H9 (cell line): ENCODE measurements around the gene CFAP410. TPM values are rescaled to one million over a fixed set of nuclear protein-coding genes. Genes with fewer than 3 reads are reported as not detected.

Source experiments
- DNase-seq: peaks from one replicate; pipeline ENCODE4 v3.0.0-alpha.2; 2017
- H2AFZ ChIP-seq: one replicate; pipeline ENCODE4 v1.6.1; 2013; ENCODE audit warnings: mild to moderate bottlenecking, low read length, control low read depth, moderate library complexity
- H2AK5ac ChIP-seq: 2 replicates; pipeline ENCODE4 v1.6.1; 2013; ENCODE audit warnings: low read length, control low read depth, mixed read lengths; ENCODE audit not compliant: insufficient read length
- H2BK120ac ChIP-seq: one replicate; pipeline ENCODE4 v1.6.1; 2013; ENCODE audit warnings: low read depth, mild to moderate bottlenecking, low read length, control low read depth, inconsistent platforms; ENCODE audit not compliant: poor library complexity, severe bottlenecking
- H2BK12ac ChIP-seq: 2 replicates; pipeline ENCODE4 v1.6.1; 2013; ENCODE audit warnings: low read length, control low read depth, mixed read lengths, low read depth; ENCODE audit not compliant: insufficient read length
- H2BK15ac ChIP-seq: 2 replicates; pipeline ENCODE4 v1.6.1; 2013; ENCODE audit warnings: low read depth, low read length, control low read depth
- H2BK20ac ChIP-seq: one replicate; pipeline ENCODE4 v1.6.1; 2013; ENCODE audit warnings: low read depth, mild to moderate bottlenecking, low read length, control low read depth, inconsistent platforms; ENCODE audit not compliant: poor library complexity, severe bottlenecking
- H2BK5ac ChIP-seq: 2 replicates; pipeline ENCODE4 v1.6.1; 2013; ENCODE audit warnings: low read length, control low read depth, mixed read lengths; ENCODE audit not compliant: insufficient read length
- H3K14ac ChIP-seq: 2 replicates; pipeline ENCODE4 v1.6.1; 2013; ENCODE audit warnings: low read length, control low read depth; ENCODE audit not compliant: insufficient read depth
- H3K18ac ChIP-seq: 2 replicates; pipeline ENCODE4 v1.6.1; 2013; ENCODE audit warnings: low read depth, mild to moderate bottlenecking, mixed read lengths, low read length, control low read depth; ENCODE audit not compliant: insufficient read length
- H3K23ac ChIP-seq: 2 replicates; pipeline ENCODE4 v1.6.1; 2013; ENCODE audit warnings: low read length, control low read depth, mixed read lengths, low read depth; ENCODE audit not compliant: insufficient read length
- H3K23me2 ChIP-seq: 2 replicates; pipeline ENCODE4 v1.6.1; 2013; ENCODE audit warnings: low read depth, mild to moderate bottlenecking, mixed read lengths, low read length, control low read depth; ENCODE audit not compliant: insufficient read length, poor library complexity, severe bottlenecking
- H3K27ac ChIP-seq: 2 replicates; pipeline ENCODE4 v1.5.1; 2013; ENCODE audit warnings: low read length, control low read depth, mixed read lengths, low read depth; ENCODE audit not compliant: insufficient read length
- H3K27me3 ChIP-seq: 2 replicates; pipeline ENCODE4 v1.6.1; 2013; ENCODE audit warnings: low read length, control low read depth, inconsistent platforms; ENCODE audit not compliant: insufficient read depth
- H3K4ac ChIP-seq: 2 replicates; pipeline ENCODE4 v1.6.1; 2013; ENCODE audit warnings: low read depth, mild to moderate bottlenecking, control low read depth, inconsistent platforms, low read length, moderate library complexity
- H3K4me1 ChIP-seq: 2 replicates; pipeline ENCODE4 v1.6.1; 2013; ENCODE audit warnings: low read length, control low read depth, inconsistent platforms; ENCODE audit not compliant: insufficient read depth
- H3K4me2 ChIP-seq: 2 replicates; pipeline ENCODE4 v1.6.1; 2013; ENCODE audit warnings: low read length, control low read depth, mixed read lengths; ENCODE audit not compliant: insufficient read length, insufficient read depth
- H3K56ac ChIP-seq: 2 replicates; pipeline ENCODE4 v1.6.1; 2013; ENCODE audit warnings: low read depth, mild to moderate bottlenecking, mixed read lengths, low read length, control low read depth; ENCODE audit not compliant: insufficient read length
- H3K79me1 ChIP-seq: 2 replicates; pipeline ENCODE4 v1.6.1; 2013; ENCODE audit warnings: low read depth, mild to moderate bottlenecking, moderate library complexity, low read length, control low read depth, inconsistent platforms; ENCODE audit not compliant: insufficient read depth, poor library complexity, severe bottlenecking
- H3K79me2 ChIP-seq: 2 replicates; pipeline ENCODE4 v1.6.1; 2013; ENCODE audit warnings: low read length, control low read depth, inconsistent platforms; ENCODE audit not compliant: insufficient read depth
- H3K9ac ChIP-seq: 2 replicates; pipeline ENCODE4 v1.6.1; 2013; ENCODE audit warnings: low read length, control low read depth, mixed read lengths; ENCODE audit not compliant: insufficient read length; ENCODE audit errors: extremely low read depth
- H3K9me3 ChIP-seq: one replicate; pipeline ENCODE4 v1.6.1; 2013; ENCODE audit warnings: low read depth, low read length, inconsistent platforms; ENCODE audit not compliant: control insufficient read depth
- H3T11ph ChIP-seq: one replicate; pipeline ENCODE4 v1.6.1; 2013; ENCODE audit warnings: mild to moderate bottlenecking, low read length, control low read depth, inconsistent platforms
- H4K20me1 ChIP-seq: one replicate; pipeline ENCODE4 v1.6.1; 2013; ENCODE audit not compliant: control insufficient read depth, insufficient read length, insufficient read depth
- H4K5ac ChIP-seq: 2 replicates; pipeline ENCODE4 v1.6.1; 2013; ENCODE audit warnings: low read depth, mild to moderate bottlenecking, mixed read lengths, low read length, control low read depth; ENCODE audit not compliant: insufficient read length
- H4K8ac ChIP-seq: replicated peaks from 2 replicates; pipeline ENCODE4 v1.6.1; 2013; ENCODE audit warnings: low read length, control low read depth, mixed read lengths, low read depth; ENCODE audit not compliant: insufficient read length
- H4K91ac ChIP-seq: 2 replicates; pipeline ENCODE4 v1.6.1; 2013; ENCODE audit warnings: low read depth, mild to moderate bottlenecking, moderate library complexity, mixed read lengths, low read length, control low read depth; ENCODE audit not compliant: insufficient read length
- H3K27ac Mint-ChIP-seq, 3 experiments: 2 replicates in 2 of 3; 3 replicates in 1 of 3; pipeline ENCODE4 v1.8.0; 2020 to 2021; ENCODE audit warnings: mixed read lengths in 3 of 3, mild to moderate bottlenecking in 1 of 3, moderate library complexity in 1 of 3
- H3K27me3 Mint-ChIP-seq: 2 replicates; pipeline ENCODE4 v1.8.0; 2021; ENCODE audit warnings: low read depth, mild to moderate bottlenecking, moderate library complexity, mixed read lengths
- H3K36me3 Mint-ChIP-seq, 3 experiments: 2 replicates in 2 of 3; 3 replicates in 1 of 3; pipeline ENCODE4 v1.8.0; 2020 to 2021; ENCODE audit warnings: low read depth in 3 of 3, mixed read lengths in 3 of 3; ENCODE audit not compliant: insufficient read depth in 1 of 3
- H3K4me1 Mint-ChIP-seq, 2 experiments: 2 replicates each; pipeline ENCODE4 v1.8.0; 2020; ENCODE audit warnings: mixed read lengths in 2 of 2
- H3K4me3 Mint-ChIP-seq, 2 experiments: 2 replicates in 1 of 2; 3 replicates in 1 of 2; pipeline ENCODE4 v1.8.0; 2020 to 2021; ENCODE audit warnings: mild to moderate bottlenecking in 2 of 2, mixed read lengths in 2 of 2, moderate library complexity in 1 of 2
- H3K9me3 Mint-ChIP-seq, 2 experiments: 2 replicates in 1 of 2; 3 replicates in 1 of 2; pipeline ENCODE4 v1.8.0; 2020; ENCODE audit warnings: mild to moderate bottlenecking in 2 of 2, mixed read lengths in 2 of 2, moderate library complexity in 1 of 2
- WGBS: extraction: QIAGEN DNeasy Blood & Tissue Kit; methylation state at CpG from one replicate; pipeline ENCODE4 v1.1.7; 2013; ENCODE audit warnings: missing lambda C conversion rate, low lambda C conversion rate, mixed read lengths; ENCODE audit not compliant: insufficient read length; ENCODE audit errors: extremely low coverage; 5-methylcytosine and 5-hydroxymethylcytosine counted together
- total RNA-seq: library from RNA; stranded (reverse); gene quantifications from 2 replicates; pipeline ENCODE4 v1.2.1, GENCODE V29; 2021
- TF ChIP-seq, protein P1 (sequence below): fragments of 200-600 bp; sonication (generic); conservative IDR thresholded peaks from 3 replicates; pipeline ENCODE4 v1.8.0; 2021; ENCODE audit warnings: antibody characterized with exemption, mild to moderate bottlenecking

The CFAP410 gene
- total RNA-seq, 1 experiment from 2014 or later, result 17.0 TPM

- no peak overlapping the region for H3K9ac ChIP-seq
- H2BK15ac ChIP-seq, result no peak overlapping the region
- no peak overlapping the region for H3K4me3 Mint-ChIP-seq
- no peaks in the 10 kb centered on the region for H4K20me1 ChIP-seq
- H3K27ac ChIP-seq, result no peak overlapping the region
- H3K14ac ChIP-seq, result no peak overlapping the region; the same call in 1 of the 2 replicates
- H3K56ac ChIP-seq, result no peak overlapping the region
- no peaks in the 10 kb centered on the region for H3K79me2 ChIP-seq
- H4K5ac ChIP-seq, result no peak overlapping the region
- no peak overlapping the region for H3K4me2 ChIP-seq
- H2BK5ac ChIP-seq, result no peak overlapping the region
- H2BK12ac ChIP-seq, result no peak overlapping the region
- peaks cover 11% of the 10 kb centered on the region for H3K27me3 Mint-ChIP-seq
- DNase-seq, result no peak
- H4K91ac ChIP-seq, result no peak overlapping the region
- H3K9me3 ChIP-seq, result no peaks in the 10 kb centered on the region
- H2BK20ac ChIP-seq, result no peak overlapping the region
- H3K18ac ChIP-seq, result no peak overlapping the region
- WGBS, result no CpG with 5 or more reads among the region's 9 CpGs
- H3K36me3 Mint-ChIP-seq, result no peaks in the 10 kb centered on the region
- H3K9me3 Mint-ChIP-seq, result no peaks in the 10 kb centered on the region
- H3K4me1 ChIP-seq, result no peaks in the 10 kb centered on the region; the same call in 1 of the 2 replicates
- no peaks in the 10 kb centered on the region for H3K79me1 ChIP-seq
- no peaks in the 10 kb centered on the region for H3K23me2 ChIP-seq
- no peak overlapping the region for H3K4ac ChIP-seq
- H3K27me3 ChIP-seq, result no peaks in the 10 kb centered on the region
- H2AFZ ChIP-seq, result no peak overlapping the region
- no peak overlapping the region for H2BK120ac ChIP-seq
- H2AK5ac ChIP-seq, result no peak overlapping the region
- no peak overlapping the region for H3K23ac ChIP-seq
- peaks cover 22 to 26% of the 10 kb centered on the region in 2 experiments for H3K4me1 Mint-ChIP-seq
- TF ChIP-seq, protein P1, sequence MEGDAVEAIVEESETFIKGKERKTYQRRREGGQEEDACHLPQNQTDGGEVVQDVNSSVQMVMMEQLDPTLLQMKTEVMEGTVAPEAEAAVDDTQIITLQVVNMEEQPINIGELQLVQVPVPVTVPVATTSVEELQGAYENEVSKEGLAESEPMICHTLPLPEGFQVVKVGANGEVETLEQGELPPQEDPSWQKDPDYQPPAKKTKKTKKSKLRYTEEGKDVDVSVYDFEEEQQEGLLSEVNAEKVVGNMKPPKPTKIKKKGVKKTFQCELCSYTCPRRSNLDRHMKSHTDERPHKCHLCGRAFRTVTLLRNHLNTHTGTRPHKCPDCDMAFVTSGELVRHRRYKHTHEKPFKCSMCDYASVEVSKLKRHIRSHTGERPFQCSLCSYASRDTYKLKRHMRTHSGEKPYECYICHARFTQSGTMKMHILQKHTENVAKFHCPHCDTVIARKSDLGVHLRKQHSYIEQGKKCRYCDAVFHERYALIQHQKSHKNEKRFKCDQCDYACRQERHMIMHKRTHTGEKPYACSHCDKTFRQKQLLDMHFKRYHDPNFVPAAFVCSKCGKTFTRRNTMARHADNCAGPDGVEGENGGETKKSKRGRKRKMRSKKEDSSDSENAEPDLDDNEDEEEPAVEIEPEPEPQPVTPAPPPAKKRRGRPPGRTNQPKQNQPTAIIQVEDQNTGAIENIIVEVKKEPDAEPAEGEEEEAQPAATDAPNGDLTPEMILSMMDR, result no peak
- H4K8ac ChIP-seq, result no peak overlapping the region
- no peak overlapping the region for H3T11ph ChIP-seq
- H3K27ac Mint-ChIP-seq, result no peak overlapping the region; a peak in 1 of 7 replicates
Observed at GRCh38 chr21:44282370-44282769, 56.8 kb downstream of the CFAP410 start.
